Muscle layer of duodenum (tissue), 2 donors: ENCODE data around the gene KCNK5.
A peak's percentile ranks its signal among the peaks of the same experiment; 100 is the strongest.

ENCODE experiments used
- H3K27ac ChIP-seq: one replicate; pipeline ENCODE4 v1.7.0; 2013; ENCODE audit warnings: mild to moderate bottlenecking, low read length
- H3K27me3 ChIP-seq: one replicate; pipeline ENCODE4 v1.7.0; 2013; ENCODE audit warnings: low read depth, mild to moderate bottlenecking, control low read depth, low read length
- H3K36me3 ChIP-seq, 2 donors: one replicate each; pipeline ENCODE4 v1.7.0; 2013; ENCODE audit warnings: low read length in 2 of 2, control low read depth in 1 of 2, mild to moderate bottlenecking in 1 of 2; ENCODE audit not compliant: insufficient read depth in 2 of 2, control insufficient read depth in 1 of 2
- H3K4me1 ChIP-seq, 2 donors: one replicate each; pipeline ENCODE4 v1.7.0; 2013; ENCODE audit warnings: low read length in 2 of 2, mild to moderate bottlenecking in 2 of 2, control low read depth in 1 of 2, moderate library complexity in 1 of 2; ENCODE audit not compliant: insufficient read depth in 2 of 2, control insufficient read depth in 1 of 2
- H3K4me3 ChIP-seq, 2 donors: one replicate each; pipeline ENCODE4 v1.7.0; 2013; ENCODE audit warnings: low read length in 2 of 2, low read depth in 1 of 2, mild to moderate bottlenecking in 1 of 2
- H3K9me3 ChIP-seq, 2 donors: one replicate each; pipeline ENCODE4 v1.7.0; 2013; ENCODE audit warnings: low read length in 2 of 2, control low read depth in 1 of 2, mild to moderate bottlenecking in 1 of 2; ENCODE audit not compliant: control insufficient read depth in 1 of 2
- donor health status: healthy.

KCNK5 gene, protein sequence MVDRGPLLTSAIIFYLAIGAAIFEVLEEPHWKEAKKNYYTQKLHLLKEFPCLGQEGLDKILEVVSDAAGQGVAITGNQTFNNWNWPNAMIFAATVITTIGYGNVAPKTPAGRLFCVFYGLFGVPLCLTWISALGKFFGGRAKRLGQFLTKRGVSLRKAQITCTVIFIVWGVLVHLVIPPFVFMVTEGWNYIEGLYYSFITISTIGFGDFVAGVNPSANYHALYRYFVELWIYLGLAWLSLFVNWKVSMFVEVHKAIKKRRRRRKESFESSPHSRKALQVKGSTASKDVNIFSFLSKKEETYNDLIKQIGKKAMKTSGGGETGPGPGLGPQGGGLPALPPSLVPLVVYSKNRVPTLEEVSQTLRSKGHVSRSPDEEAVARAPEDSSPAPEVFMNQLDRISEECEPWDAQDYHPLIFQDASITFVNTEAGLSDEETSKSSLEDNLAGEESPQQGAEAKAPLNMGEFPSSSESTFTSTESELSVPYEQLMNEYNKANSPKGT

DNA sequence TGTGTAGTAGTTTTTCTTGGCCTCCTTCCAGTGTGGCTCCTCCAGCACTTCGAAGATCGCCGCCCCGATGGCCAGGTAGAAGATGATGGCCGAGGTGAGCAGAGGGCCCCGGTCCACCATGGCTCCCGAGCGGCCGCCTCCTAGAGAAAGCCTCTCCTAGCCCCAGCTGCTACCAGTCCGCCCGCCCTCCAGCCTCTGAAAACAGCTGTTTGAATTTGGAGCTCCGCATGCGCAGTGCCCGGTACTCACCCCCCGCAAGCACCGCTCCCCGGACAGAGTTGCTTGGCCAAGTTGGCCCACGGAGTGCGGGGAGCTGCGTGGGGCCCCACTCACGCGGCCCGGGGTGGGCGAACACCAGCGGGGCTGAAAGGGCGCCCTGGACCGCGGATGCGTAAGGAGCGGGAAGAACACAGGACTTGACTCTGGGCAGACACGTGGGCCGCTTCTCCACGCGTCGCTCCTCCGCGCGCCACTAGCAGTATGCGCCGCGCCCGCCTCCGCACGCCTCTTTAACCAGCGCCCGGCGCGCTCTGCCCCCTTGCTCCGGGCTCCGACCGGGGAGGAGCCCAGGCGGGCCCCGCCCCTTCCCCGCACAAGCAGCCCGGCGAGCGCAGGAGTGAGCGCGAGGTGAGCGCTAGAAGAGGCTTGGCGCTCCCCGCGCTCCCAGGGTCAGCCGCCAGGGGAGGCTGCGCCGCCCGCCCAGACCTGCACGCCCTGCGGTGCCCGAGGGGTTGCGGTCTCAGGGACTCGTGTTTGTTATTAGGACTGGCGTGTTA lies at the start of gene KCNK5:
KCNK5 (minus strand) TSS at position 484 of the 776 bp plus-strand sequence; CDS start at position 120, 364 bp downstream.
- peaks cover 4 to 28% of the 10 kb centered on the region in 2 donors for H3K4me1 ChIP-seq
- no peaks in the 10 kb centered on the region for H3K9me3 ChIP-seq
- H3K27ac ChIP-seq: peak within 1 kb of the TSS; percentile 71
- H3K4me3 ChIP-seq: peak within 1 kb of the TSS; percentile 69 to 76
- H3K36me3 ChIP-seq: no peaks in the 10 kb centered on the region
- H3K27me3 ChIP-seq: peaks cover 4% of the 10 kb centered on the region

DNA sequence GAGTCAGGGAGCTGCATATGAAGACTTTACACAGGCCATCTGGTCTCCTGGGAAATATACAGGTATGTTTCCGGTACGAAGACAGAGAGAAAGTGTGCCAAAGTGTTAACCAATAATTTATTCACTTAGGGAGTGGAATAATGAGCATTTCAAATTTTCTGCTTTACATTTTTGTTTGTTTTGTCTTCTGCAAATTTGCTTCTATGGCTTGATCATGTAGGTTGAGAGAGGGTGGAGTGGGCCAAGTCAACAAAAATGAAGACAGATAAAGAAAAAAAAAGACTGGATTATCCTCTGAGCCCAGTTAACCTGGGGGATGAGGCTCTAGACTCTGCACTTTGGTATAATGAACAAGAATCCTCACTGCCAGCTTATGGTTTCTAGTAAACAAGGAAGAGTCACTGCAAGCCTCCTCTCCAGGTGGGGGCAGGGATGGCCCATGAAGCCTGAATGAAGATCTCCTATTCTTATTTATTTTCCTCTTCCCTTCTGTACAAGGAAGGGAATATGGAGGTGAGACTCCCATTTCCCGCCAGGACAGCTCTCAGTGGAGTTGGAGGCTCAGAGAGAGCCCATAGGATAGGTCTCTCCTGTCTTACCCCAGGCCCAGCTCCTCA lies 47.2 kb upstream of the KCNK5 start:
- no peaks in the 10 kb centered on the region for H3K27me3 ChIP-seq
- H3K4me1 ChIP-seq: no peaks in the 10 kb centered on the region
- no peak overlapping the region for H3K27ac ChIP-seq
- H3K4me3 ChIP-seq: no peak overlapping the region
- H3K9me3 ChIP-seq: no peaks in the 10 kb centered on the region
- H3K36me3 ChIP-seq: no peaks in the 10 kb centered on the region

DNA sequence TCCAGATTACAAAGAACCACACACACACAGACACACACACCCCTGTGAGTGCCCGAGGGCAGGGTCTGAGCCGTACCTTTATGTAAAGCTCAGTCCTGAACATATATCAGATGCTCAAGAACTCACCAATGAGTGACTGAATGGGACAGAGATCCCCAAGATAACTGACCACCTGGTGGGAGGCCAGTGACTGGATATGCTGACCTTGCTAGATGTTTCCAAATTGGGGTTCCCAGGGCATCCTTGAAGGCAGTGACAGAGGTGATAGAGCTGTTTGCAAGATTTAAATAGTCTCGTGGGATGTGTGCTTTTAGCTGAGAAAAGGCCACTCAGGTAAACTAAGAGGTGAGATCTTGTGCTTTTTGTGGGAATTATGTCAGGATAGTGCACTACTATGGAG lies 45.6 kb upstream of the KCNK5 start:
- no peaks in the 10 kb centered on the region for H3K4me1 ChIP-seq
- no peak overlapping the region for H3K27ac ChIP-seq
- H3K27me3 ChIP-seq: no peaks in the 10 kb centered on the region
- H3K9me3 ChIP-seq: no peaks in the 10 kb centered on the region
- H3K4me3 ChIP-seq: no peak overlapping the region
- no peaks in the 10 kb centered on the region for H3K36me3 ChIP-seq

DNA sequence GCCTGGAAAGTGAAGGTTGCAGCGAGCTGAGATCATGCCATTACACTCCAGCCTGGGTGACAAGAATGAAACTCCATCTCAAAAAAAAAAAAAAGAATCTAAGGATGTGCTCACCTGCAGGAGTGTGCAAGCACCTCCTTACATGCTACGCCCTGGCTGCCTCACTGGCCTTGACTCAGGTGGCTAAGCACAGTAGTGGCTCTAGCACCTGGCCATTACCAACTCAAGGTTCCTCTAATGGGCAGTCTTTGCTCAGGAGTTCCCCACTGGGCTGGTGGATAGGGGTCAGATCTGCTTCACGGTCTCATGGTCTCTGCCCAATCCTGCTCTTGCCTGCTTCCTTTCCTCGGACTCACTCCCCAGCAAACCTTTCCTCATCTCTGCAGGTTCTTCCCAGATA lies 45.2 kb upstream of the KCNK5 start:
- Histone ChIP-seq H3K9me3 (no peaks in the 10 kb centered on the region), H3K4me3 (no peak overlapping the region), H3K4me1 (no peaks in the 10 kb centered on the region), H3K27ac (no peak overlapping the region), H3K36me3 (no peaks in the 10 kb centered on the region), H3K27me3 (no peaks in the 10 kb centered on the region)

- Histone ChIP-seq H3K4me1 (no peaks in the 10 kb centered on the region), H3K4me3 (no peak overlapping the region), H3K27me3 (no peaks in the 10 kb centered on the region), H3K27ac (no peak overlapping the region), H3K9me3 (no peaks in the 10 kb centered on the region), H3K36me3 (no peaks in the 10 kb centered on the region)
Observed at GRCh38 chr6:39273406-39273821, 44.1 kb upstream of the KCNK5 start.

DNA sequence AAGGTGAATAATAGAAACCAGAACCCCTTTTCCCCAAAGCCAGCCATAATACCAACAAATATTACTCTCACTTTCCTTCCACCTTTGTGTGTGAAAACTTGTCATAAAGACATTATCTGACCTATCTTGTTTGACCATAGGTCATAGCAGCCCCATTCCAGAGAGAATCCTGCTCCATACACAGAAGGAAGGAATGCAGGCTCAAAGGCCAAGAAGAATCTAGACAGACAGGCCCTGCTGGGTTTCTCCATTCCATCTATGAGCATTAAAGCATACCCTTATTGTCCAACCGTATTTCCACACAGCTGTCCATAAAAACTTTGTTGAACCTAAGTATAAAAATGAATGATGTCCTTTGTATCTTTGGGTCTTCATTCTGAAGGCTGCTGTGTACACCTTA lies 40.7 kb upstream of the KCNK5 start:
- H3K9me3 ChIP-seq: no peaks in the 10 kb centered on the region
- no peaks in the 10 kb centered on the region for H3K27me3 ChIP-seq
- no peak overlapping the region for H3K27ac ChIP-seq
- no peaks in the 10 kb centered on the region for H3K4me1 ChIP-seq
- no peak overlapping the region for H3K4me3 ChIP-seq
- H3K36me3 ChIP-seq: no peaks in the 10 kb centered on the region

- no peaks in the 10 kb centered on the region for H3K36me3 ChIP-seq
- H3K4me1 ChIP-seq: no peaks in the 10 kb centered on the region
- no peak overlapping the region for H3K4me3 ChIP-seq
- H3K27me3 ChIP-seq: no peaks in the 10 kb centered on the region
- H3K27ac ChIP-seq: no peak overlapping the region
- H3K9me3 ChIP-seq: no peaks in the 10 kb centered on the region
Observed at GRCh38 chr6:39268721-39269120, 39.4 kb upstream of the KCNK5 start.

DNA sequence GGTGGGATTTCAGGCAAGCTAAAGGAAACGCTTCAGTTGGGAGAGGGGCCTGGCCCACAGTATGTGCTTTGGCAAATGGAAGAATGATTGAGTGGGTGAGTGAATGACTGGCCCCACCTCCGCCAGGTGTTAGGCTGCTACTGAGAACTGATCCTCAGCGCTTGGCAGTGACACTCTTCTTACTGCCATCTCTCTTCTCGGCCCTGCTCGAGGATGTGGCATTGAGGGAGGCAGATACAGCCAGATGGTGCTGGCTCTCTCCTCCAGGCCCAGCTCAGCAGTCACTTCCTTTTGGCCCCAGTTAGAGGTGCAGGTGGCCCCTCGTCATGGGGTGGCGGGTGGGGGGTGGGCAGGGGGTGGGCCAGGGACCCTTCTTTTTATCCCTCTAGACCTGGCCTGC lies 38.9 kb upstream of the KCNK5 start:
- Histone ChIP-seq H3K9me3 (no peaks in the 10 kb centered on the region), H3K4me1 (no peaks in the 10 kb centered on the region), H3K36me3 (no peaks in the 10 kb centered on the region), H3K27ac (no peak overlapping the region), H3K27me3 (no peaks in the 10 kb centered on the region), H3K4me3 (no peak overlapping the region)

GRCh38 chr6:39266782-39267355 lies 37.6 kb upstream of the KCNK5 start:
- Histone ChIP-seq H3K27me3 (no peaks in the 10 kb centered on the region), H3K4me3 (no peak overlapping the region), H3K36me3 (no peaks in the 10 kb centered on the region), H3K9me3 (no peaks in the 10 kb centered on the region), H3K4me1 (no peaks in the 10 kb centered on the region), H3K27ac (no peak overlapping the region)

- Histone ChIP-seq H3K36me3 (no peaks in the 10 kb centered on the region), H3K27me3 (no peaks in the 10 kb centered on the region), H3K9me3 (no peaks in the 10 kb centered on the region), H3K4me1 (no peaks in the 10 kb centered on the region), H3K4me3 (no peak overlapping the region), H3K27ac (no peak overlapping the region)
Observed at GRCh38 chr6:39266375-39266774, 37.1 kb upstream of the KCNK5 start.
